ENCODE results near the gene GNG2.
A peak's percentile ranks its signal among the peaks of the same experiment; 100 is the strongest.

The GNG2 gene

DNA sequence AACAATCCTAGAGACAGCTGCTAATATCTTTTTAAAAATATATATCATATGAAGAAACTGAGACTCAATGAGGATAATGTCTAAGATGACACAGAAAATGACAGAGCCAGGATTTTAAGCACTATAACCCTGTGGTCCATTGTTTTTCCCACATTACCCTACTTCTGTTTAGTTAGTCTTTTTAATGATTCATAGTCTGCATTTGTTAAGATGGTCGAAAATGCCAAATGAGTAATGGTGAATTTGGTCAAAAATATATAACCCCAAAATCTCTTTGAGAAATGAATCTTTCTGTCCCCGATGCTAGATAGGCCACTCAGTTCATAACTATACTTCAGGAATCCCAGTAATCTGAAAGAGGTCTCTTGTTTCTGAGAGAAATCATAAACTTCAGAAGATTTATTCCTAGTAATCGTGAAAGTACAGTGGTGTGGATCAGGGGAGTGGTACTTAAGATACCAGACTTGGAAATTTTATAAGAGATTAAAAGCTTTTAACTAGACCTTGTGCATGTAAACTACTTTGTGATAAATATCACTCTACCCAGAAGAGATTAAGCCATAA, 139.7 kb downstream of the GNG2 start:
- DNase-seq, result no peak

DNA sequence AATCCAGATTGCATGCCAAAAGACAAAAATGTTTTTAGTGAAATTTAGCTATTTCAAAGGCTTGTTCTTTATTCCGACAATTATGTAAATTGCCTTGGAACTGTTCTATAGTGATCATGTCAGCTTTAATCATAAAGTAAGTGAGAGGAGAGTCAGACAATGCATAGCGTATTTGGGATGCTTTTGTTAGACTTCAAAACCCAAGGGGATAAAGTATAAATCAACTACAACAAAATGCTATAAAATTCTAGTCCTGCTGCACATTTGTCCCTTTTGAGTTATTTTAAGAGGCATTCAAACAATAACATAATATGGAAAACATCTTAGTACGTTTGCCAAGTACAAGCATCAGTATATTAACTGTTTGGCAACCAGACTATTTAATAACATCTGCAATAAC, 140.3 kb downstream of the GNG2 start:
- DNase-seq, result no peak

DNA sequence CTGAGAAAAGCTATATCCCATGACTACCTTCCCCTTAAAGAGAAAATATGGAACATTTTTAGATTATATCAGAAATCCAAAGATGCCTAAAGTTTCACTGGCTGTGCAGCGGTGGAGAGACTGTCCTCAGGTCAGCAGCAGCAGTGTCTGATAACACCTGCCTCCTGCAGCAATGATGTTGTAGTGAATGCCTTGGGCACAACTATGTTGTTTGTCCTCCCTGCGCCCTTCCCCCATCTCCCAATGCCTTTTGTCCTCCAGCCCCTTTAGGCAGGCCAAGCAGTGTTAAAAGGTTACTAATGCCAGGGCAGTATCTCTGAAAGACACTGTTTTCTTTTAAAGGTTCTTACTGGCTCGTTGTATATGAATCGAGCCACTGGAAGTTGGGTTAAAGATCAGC, 142.1 kb downstream of the GNG2 start:
- DNase-seq, result no peak

DNA sequence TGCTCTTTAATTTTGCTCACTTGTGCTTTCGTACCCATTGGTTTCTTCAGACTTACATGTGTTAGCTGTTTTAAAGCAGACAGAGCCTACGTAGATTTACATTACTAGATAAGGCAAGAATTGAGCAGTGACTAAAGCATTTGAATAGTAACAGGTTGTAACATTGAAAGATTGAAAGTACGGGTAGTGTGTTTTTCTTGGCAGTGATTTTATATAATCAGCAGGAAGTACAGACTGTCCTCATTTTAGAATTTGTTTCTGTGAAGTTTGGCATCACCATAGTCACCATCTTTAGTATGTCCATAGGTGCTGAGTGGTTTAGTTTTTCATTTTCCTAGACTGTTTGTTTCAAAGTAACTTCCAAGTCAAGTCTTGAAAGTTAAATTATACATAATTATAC, 142.9 kb downstream of the GNG2 start:
- DNase-seq, result no peak

DNA sequence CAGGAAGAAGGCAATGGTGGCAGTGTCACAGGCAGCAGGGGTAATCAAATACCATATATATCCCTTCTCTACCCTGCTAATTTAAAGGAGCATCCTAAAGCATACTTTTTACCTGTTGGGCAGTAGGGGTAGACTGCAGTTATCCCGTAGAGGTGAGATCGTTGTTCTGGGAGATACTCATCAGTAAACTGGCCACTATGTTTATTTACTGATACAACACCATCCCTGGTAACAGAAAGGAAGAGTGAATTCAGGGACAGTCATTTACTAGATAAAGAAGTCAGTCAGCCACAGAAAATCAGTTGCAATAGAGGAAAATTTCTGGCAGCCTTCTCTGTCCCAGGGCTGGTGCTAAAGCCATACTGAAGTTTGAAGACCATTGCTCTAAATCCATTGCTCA, 145.2 kb downstream of the GNG2 start:
- no peak for DNase-seq

DNA sequence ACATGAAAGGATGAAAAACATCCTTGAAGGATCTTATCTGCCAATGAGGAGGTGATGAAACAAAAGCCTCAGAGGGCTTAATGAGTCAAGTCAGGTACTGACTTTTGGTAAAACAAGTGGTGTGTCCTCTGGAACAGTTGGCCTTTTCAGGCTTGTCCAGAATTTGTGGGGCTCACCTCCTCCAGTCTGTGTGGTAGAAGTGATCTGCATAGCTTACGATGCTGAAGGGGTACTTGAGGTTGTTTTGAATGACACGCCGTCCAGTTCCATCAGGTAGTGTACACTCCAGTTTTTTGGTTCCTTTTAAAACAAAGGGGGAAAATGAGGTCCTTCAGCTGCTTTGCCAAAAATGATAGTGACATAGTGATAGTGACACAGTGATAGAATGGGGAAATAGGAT, 145.9 kb downstream of the GNG2 start:
- no peak for DNase-seq

DNA sequence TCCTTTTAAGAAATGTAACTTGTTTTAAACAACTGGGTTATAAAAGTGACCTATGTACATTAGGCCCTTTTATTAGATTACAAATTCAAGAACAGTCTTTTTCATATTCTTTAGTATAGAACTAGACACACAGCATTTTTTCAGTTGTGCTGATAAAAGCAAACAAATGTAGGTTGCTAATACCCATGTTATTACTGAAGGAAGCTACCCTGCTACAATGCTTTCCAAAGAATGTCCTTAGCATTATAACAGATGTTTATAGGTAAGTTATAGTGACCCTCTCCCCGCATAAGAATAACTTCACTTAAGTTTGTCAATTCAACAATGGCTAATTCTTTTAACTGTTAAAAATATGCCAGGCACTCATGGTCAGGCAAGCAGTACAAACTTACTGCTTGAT, 146.8 kb downstream of the GNG2 start:
- no peak for DNase-seq

DNA sequence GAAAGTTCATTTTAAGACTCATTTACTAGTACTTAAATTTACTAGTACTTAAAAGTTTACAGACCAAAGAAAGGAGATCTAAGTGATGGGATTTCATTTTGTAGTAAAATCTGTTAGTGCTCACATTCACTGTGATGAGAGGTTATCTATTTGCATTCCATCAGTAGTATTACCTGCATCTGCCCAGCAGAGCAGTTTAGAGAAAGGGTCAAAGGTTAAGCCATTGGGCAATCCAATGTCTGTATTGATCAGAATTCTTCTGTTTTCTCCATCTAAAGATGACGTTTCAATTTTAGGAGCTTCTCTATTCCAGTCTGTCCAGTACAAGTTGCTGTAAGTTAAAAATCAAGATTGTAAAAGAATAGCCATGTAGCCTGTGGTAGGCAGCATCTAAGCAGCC, 147.2 kb downstream of the GNG2 start:
- no peak for DNase-seq

DNA sequence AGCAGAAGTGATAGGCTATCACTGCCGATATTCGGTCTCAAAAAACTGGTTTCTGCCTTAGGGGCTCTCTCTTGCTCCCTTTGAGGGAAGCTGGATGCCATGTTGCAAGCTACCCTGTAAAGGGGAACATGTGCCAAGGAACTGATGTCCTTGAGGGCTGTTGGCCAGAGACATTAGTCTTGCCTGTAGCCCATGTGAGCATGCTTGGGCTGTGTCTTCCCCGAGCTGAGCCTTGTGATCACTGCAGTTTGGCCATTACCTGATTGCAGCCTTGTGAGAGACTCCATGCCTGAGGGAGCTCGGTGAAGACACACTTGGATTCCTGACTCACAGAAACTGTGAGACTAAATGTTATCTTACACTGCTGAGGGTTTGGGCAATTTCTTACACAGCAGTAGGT, 147.7 kb downstream of the GNG2 start:
- no peak for DNase-seq

DNA sequence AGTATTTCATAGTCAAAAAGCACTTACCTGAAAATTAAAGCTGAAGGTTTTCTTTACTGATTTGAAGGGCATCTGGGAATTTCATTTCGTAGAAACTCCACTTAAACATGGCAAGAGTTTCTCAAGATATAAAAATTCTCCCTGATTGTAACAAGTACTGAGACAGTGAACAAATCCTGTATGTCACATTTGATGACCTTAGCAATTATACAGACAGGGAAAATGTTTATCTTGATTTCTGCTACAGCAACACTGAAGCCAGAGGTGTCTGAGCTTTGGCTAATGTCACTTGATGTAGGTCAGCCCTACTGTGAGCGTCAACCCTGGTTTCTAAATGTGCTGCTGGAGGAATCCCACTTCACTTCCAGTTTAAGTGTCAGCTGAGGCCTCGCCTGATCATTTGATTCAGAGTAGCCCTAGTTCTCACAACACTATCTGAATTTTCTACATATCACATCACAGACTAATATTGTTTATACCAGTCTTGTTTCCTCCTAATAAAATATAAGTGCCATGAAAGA, 149.8 kb downstream of the GNG2 start:
- no peak for DNase-seq

DNA sequence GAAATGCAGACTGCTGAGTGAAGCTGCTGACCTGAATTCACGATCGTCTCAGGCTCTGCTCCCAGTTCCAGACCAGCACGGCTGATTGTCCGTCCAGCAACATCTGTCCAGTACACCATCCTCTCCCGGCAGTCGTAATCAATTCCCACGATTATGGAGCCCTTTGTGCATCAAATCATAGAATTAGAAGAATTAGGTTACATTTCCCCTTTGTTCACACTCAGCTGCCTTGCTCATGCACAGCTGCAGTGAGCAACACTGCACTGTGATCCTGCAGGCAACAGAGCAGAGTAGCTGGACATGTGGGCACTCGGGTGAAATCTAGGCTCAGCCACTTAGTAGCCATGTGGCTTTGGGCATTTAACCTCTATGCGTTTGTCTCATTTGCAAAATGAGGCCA, 151.1 kb downstream of the GNG2 start:
- DNase-seq, result no peak

DNA sequence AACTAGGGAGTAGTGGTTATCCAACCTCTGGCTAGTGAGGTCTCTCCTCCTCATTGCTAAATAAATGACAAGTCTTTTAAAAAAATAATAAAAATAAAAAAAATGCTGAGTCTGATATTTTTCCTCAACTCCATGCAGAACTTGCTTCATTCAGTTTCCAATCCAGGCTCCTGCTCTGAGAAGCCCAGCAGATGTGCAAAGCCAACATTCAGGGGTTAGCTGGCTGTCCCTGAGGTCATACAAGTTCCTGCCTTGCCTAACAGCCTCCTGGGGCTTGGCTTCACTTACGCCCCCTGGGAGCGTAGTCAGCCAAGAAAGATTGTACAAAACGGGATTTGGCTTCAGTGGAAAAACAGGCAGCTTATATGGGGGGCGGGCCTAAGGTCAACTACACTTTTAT, 152.2 kb downstream of the GNG2 start:
- DNase-seq, result peak; percentile 3

DNA sequence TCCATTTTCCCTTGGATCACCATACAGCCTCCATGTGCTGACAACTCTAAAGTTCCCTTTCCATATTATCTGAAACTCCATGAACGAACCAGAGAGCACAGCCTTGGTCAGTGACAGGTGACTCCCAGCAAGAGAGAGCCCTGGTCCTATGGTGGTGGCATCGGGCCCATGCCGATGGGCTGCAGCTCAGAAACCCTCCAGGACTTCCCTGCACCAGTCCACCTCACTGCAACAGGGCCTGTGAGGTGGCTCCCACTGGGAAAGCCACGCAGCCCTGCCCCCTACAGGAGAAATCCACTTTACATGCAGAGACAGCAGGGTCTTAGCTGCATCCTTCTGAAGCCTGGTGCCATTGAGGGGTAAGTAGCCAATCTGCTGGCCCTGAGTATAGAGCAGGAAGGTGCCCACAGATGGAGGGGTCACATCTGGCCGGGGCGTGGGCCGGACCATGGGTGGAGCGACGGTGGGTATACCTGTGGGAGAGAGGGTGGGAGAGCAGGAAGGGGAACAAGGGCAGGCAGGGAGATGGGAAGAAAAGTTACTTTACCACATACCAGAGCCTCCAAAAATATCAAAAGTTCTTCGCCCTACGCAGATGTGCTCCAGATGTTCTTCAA, 153.7 kb downstream of the GNG2 start:
- peak; percentile 37 for DNase-seq

DNA sequence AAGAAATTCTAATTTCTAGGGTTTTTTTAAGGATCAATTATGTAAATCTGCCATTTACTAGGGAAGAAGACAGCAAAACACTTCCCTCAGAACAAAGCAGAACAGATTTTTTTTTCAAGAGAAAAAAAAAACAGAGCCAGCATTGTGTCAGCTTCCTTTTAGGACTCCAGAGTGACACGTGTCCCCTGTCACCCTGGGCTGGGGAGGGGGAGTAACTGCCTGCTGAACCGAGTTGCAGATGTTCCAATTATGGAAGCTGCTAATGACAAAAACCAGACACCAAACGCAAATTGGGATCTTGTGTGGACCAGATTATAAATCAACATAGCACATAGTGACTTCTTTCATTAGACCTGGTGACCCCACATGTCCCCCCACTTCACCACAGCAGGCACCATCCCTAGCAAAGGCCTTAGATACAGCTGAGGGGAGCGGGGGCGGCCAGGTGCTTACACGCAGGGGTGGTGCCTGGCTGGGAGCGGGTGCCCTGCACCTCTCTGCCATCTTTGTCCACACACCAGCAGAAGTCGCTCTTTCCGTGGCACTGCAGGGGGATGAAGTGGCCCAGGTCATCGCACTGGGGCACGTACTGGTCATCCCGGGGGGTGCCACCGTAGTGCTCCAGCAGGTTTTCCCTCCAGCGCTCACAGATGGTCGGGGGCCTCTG, 154.3 kb downstream of the GNG2 start:
- DNase-seq, result no peak

DNA sequence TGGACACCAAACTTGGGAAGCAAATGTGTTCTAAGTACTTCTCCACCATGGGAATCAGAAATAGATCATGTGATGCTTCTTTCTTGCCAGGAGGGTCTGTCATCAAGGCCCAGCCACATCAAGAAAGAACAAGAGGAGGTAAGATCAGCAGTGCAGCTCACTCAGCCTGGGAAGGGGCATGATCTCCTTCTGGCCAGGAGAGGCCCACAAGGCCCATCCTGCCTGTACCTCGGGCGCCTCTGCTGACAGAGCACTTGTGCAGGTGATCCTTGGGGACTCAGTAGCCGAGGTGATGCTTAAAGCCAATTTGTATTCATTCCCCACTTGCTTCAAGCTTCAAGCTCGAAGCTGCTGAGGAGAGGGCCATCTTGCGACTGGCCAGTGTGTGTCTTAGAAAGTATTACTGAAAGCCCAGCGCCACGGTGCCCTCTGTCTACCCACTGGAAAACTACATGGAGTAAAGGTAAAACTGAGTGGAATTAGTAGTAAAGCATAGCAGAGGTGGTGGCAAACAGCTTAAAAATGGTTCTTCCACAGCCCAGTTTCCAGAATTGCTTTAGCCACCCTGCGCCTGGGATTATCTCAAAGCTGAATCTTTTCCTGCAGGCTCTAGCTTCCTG, 155.1 kb downstream of the GNG2 start:
- DNase-seq, result peak; percentile 49

DNA sequence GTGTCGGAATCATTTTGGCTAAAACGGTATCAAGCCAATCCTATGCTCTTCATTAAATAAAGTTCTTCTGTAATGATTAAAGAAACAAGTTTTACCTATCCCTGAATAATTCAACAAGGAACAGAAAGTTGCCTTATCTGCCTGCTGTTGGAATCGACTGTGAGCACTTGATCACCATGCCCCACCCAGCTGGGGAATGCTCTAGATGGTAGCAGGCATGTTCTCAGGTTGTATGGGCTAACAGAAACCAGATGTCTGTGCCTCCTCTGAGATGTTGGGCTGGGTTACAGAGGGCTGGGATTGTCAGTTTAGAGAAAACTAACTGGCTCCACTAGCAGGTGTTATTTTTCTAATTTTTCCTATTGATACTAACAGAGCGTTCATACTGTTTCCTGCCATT, 157.8 kb downstream of the GNG2 start:
- no peak for DNase-seq

DNA sequence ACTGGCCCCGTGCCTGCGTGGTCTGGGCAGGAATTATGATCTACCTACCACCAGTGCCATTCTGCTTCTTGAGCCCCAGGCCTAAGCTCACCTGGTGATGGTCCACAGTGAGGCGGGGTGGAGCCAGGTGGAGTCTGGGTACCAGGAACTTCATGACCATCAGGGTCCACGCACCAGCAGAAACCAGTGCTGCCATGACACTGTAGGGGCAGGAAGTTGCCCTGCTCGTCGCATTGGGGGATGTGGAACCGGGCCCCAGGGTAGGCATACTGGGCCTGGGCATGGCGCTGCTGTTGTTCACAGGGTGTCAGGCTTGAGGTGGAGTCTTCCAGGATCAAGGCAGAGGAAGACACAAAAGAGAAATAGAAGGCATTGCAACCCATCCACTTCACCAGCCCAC, 158.6 kb downstream of the GNG2 start:
- no peak for DNase-seq
